ENCODE data around the gene CCDC188.

GRCh38 chr22:20131597-20131858 lies 19.3 kb downstream of the CCDC188 start, which contains the start of gene ZDHHC8:
- TF ChIP-seq CTCF (IDR thresholded peaks at IDR 0.05; ENCODE audit: low read depth, low read length) (no peak), EZH2phosphoT487 (IDR thresholded peaks at IDR 0.05; ENCODE audit: low read depth) (no peak)
